ENCODE results near the gene ANTXR1. TPM values are rescaled to one million over a fixed set of nuclear protein-coding genes. Genes with fewer than 3 reads are reported as not detected.
A peak's percentile ranks its signal among the peaks of the same experiment; 100 is the strongest.

ANTXR1 gene
- total and polyA plus RNA-seq, 2 donors (not counting 3 experiments of a cell fraction or from before 2014, with no cell fraction given), result 4.2 to 17.3 TPM

DNA sequence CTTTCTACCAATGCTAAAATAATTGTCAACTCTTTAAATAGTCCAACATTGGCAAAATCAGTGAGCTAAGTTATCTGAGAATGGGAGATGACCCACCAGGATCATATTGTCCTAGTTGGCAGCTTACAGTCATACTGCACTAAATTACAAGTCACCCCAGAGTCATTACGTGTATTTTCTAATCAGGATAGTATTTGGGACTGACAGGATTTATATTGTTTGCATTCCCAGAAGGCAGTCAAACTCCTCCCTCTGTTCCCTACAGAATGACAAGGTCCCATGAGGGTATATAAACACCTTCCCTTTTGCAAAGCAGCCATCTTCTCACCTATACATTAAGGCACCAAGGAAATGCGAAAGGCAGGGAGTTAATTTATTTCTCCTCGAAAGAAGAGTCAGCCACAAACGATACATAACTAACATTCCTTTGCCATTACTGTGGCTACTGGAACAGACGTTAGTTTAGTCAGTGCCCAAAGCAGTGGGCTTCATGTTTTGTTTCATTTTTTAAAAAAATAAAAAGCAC, 125.3 kb downstream of the ANTXR1 start:
- Histone ChIP-seq H3K9ac (replicated peaks; ENCODE audit: extremely low read depth, insufficient read depth, low read length) (no peak overlapping the region), H3K79me2 (ENCODE audit: control insufficient read depth, insufficient read depth, low read length) (no peaks in the 10 kb centered on the region), H3K27me3 (ENCODE audit: control insufficient read depth in 2 of 2, insufficient read depth in 2 of 2, low read length in 2 of 2) (no peaks in the 10 kb centered on the region), H3K9me3 (replicated peaks; ENCODE audit: control insufficient read depth, insufficient read depth, low read length) (no peaks in the 10 kb centered on the region), H3K4me2 (ENCODE audit: insufficient read depth, low read length) (peak overlapping the region; percentile 40), H2AFZ (ENCODE audit: low read depth, low read length) (peak overlapping the region; percentile 0), H3K4me3 (replicated peaks in 1 of 3; ENCODE audit: insufficient read depth in 1 of 3, low read depth in 1 of 3, low read length in 3 of 3) (no peak overlapping the region), H3K4me1 (ENCODE audit: control insufficient read depth, extremely low read depth, insufficient read depth, low read length) (peaks cover 13% of the 10 kb centered on the region), H3K9me1 (replicated peaks; ENCODE audit: control insufficient read depth, extremely low read depth, insufficient read depth, low read length) (no peaks in the 10 kb centered on the region), H3K36me3 (ENCODE audit: control insufficient read depth in 2 of 2, extremely low read depth in 1 of 2, insufficient read depth in 2 of 2, low read length in 2 of 2) (no peaks in the 10 kb centered on the region), H3K27ac (ENCODE audit: insufficient read depth, low read depth, low read length) (peak overlapping the region; percentile 2), H4K20me1 (replicated peaks; ENCODE audit: control insufficient read depth, extremely low read depth, insufficient read depth, low read length) (no peaks in the 10 kb centered on the region)
- dilution Hi-C loops (cut with MboI; ENCODE audit: extremely low pct_ligation_motif_present, low sequenced_read_pairs) (no loop called here), intact Hi-C loops (cut with micrococcal nuclease) (loop anchor here (2.0 kb wide), 1 partner anchor 24 kb away; no protein-coding TSS in a partner anchor)
- DNase-seq (ENCODE audit: low read depth, low spot score), result peak; percentile 35
- peak; percentile 70 for FAIRE-seq
- BruUV-seq (replicated peaks), result no TSS peak
- ChIA-PET CTCF (interaction anchor here (1.4 to 2.2 kb wide), 3 partner anchors 16 to 76 kb away, joined by 3 to 6 read pairs (median 4); no protein-coding TSS in a partner anchor), POLR2A (no interaction called here)
- TF ChIP-seq, protein P1, sequence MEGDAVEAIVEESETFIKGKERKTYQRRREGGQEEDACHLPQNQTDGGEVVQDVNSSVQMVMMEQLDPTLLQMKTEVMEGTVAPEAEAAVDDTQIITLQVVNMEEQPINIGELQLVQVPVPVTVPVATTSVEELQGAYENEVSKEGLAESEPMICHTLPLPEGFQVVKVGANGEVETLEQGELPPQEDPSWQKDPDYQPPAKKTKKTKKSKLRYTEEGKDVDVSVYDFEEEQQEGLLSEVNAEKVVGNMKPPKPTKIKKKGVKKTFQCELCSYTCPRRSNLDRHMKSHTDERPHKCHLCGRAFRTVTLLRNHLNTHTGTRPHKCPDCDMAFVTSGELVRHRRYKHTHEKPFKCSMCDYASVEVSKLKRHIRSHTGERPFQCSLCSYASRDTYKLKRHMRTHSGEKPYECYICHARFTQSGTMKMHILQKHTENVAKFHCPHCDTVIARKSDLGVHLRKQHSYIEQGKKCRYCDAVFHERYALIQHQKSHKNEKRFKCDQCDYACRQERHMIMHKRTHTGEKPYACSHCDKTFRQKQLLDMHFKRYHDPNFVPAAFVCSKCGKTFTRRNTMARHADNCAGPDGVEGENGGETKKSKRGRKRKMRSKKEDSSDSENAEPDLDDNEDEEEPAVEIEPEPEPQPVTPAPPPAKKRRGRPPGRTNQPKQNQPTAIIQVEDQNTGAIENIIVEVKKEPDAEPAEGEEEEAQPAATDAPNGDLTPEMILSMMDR (IDR thresholded peaks at IDR 0.05; ENCODE audit: extremely low read depth in 1 of 2, insufficient read depth in 1 of 2, low read depth in 1 of 2, low read length in 2 of 2), result no peak
- TF ChIP-seq JUN (IDR thresholded peaks at IDR 0.05; ENCODE audit: borderline replicate concordance, insufficient read depth, insufficient read length, low read depth) (no peak), EZH2 (IDR thresholded peaks at IDR 0.05; ENCODE audit: borderline replicate concordance, low read depth, low read length, severe bottlenecking) (no peak), POLR2A (IDR thresholded peaks at IDR 0.05; ENCODE audit: low read depth, low read length) (no peak), FOS (IDR thresholded peaks at IDR 0.05; ENCODE audit: borderline replicate concordance, insufficient read depth, low read length) (peak; percentile 18), MYC (IDR thresholded peaks at IDR 0.05; ENCODE audit: low read depth, low read length) (no peak), POLR2AphosphoS5 (IDR thresholded peaks at IDR 0.05; ENCODE audit: insufficient read depth, low read depth, low read length) (peak; percentile 8), GATA2 (IDR thresholded peaks at IDR 0.05; ENCODE audit: insufficient read depth, insufficient read length, low read depth, low read length) (no peak)
- TF ChIP-seq, protein P2, sequence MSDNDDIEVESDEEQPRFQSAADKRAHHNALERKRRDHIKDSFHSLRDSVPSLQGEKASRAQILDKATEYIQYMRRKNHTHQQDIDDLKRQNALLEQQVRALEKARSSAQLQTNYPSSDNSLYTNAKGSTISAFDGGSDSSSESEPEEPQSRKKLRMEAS (IDR thresholded peaks at IDR 0.05; ENCODE audit: insufficient read depth, insufficient read length), result no peak
